Activated effector memory CD4-positive, alpha-beta T cell treated with anti-CD3 and anti-CD28 coated beads, Interleukin-2, amount 50 U/mL, for 16 hours (primary cell): ENCODE data around the gene C10orf88.
"Not testable (repeated sequence)": the region's sequence is repeated elsewhere in the genome, so short reads cannot be mapped to it uniquely, and the experiment has no call there.

Experiments
- DNase-seq: peaks from one replicate; pipeline ENCODE4 v3.0.0-alpha.2; 2020

Gene C10orf88

DNA sequence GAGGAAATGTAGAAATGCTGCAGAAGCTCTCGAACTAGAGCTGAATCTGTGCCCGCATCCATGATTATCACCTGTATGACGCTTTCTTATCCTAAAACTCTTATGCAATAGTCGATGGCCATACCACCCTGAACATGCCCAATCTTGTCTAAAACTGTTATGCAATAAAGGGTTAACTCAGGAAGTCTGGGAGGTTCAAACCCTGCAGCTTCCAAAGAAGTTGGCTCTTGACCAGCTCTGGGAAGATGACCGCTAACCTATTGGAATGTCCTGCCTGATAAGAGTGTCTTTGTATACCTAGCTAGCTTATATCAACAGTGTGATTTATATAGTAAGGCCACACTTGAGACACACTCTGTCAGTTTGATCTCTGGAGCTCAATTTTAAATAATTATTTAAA, 3.4 kb upstream of the C10orf88 start:
- DNase-seq = no peak

DNA sequence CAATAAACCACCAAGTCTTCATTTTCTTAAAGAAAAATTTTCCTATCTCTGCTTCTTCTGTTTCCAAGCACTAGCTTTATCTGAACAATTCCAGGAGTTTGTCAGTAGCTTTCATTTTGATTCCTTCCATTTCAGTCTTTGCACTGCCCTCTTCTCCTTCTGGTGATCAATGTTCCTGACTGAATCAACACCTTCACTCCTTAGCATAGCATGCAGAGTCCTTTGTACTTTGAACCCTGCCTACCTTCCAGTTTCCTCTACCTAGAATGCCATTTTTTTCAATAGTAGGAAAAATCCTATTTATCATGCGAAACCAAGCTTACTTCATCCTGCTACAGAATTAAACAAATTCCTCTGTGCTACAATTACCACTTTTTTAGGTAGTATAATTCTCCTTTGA, 1.9 kb upstream of the C10orf88 start:
- no peak for DNase-seq

DNA sequence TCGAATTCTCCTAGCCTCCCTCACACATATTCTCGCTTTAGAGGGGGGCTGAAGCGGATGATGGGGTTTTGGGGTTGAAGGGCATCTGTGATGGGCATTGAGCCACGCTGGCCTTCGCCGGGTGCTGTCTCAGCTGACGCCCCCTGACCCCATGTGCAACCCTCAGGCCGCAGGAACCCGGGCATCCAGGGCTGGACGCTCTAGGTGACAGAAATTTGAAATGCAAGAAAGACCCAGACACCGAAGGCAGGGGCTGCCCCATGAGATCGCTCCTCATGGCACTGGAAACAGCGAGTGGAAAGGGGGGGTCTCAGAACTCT, 664 bp upstream of the C10orf88 start:
- DNase-seq = no peak

DNA sequence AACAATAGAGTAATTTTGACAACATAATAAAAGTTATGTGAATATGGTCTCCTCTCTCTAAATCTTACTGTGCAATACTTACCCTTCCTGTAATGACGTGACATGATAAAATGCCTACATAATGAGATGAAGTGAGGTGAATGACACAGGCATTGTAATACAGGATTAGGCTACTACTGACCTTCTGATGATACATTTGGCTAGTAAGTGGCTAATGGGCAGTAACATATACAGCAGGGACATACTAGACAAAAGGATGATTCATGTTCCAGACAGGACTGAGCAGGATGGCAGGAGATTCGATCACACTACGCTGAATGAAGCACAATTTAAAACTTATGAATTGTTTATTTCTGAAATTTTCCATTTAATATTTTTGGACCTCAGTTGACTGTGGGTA, 4.7 kb downstream of the C10orf88 start:
- no peak for DNase-seq

DNA sequence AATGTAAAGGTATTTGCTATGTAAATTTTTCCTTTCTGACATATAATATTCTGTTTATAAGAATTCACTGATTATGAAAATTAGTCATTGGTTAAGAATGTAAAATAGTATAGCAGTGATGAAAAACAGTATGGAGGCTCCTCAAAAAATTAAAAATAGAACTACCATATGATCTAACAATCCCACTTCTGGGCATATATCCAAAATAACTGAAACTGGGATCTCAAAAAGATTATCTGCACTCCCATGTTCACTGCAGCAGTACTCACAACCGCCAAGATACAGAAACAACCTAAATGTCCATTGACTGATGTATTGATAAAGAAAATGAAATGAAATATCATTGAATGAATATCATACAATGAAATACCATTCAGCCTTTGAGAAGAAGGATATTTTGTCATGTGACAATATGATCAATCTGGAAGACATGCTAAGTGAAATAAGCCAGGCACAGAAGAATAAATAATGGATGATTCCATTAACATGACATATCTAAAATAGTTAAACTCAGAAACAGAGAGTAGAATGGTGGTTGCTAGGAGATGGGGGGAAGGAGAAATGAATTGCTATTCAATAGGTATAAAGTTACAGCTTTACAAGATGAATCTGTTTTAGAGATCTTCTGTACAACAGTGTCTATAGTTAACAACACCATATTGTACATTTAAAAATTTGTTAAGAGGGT, 14.0 kb downstream of the C10orf88 start:
- DNase-seq = no peak

DNA sequence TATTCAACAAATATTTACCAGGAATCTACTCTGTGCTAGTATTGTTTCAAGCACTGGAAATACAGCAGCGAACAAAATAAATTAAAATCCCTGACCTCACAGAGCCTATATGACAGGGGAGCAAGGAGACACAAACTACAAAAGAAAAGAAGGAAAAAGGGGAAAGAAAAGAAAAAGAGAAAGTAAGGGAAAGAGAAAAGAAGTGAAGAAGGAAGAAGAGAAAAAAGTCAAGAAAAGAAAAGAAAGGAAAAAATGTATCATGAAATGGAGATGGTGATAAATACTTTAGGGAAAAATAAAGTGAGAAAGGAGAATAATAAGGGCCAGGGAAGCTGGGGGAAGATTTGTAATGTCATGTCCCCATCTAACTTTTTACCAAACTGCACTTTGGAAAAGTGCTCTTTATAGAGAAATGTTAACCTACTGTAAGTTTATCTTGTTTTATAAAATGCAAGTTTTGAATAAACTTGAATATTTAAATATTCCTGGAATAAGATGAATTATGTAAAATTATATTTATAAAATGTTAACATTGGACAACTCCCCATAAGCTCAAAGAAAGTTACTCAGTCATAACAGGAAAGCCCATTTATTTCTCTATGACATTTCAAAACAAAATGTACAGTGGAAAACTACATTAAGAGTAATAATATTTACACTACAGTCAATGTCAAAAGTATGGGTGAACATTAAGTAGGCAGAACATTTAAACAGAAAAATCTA, 14.7 kb downstream of the C10orf88 start:
- no peak for DNase-seq

DNA sequence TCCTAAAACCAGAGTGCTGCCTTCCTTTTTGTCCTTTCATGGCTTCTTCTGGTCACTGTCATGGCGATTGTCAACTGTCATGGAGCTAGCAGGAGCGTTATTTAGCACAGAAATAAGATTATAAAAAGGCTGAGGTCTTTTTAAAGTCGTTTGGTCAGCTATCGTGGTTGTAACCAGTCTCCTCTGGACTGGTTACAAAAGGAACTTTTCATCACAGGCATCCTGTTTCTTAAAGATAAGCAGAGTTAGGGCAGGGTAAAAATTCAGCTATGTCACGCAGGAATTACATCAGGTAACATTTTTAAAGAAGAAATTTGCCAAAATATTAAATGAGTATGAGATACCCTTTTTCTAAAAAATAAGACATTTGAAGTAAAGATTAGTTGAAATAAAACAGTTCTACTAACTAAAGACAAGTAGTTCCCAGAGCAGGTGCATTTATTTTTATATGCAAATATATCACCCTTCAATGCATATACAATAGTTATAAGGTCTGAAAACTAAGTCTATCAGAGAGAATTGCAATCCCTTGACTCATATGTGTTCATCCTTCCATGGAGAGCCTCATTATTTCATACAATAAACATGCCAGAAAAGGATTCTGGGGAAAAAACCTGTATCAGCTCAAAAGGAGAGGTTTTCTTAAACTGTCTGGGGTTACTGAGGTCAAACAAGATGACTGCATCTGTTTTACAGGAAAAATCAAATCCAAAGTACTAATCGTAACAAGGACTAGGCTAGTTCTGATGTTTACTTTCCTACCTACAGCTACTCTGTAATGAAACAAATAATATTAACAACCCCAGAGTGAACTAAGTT, 22.7 kb downstream of the C10orf88 start:
- DNase-seq = no peak

DNA sequence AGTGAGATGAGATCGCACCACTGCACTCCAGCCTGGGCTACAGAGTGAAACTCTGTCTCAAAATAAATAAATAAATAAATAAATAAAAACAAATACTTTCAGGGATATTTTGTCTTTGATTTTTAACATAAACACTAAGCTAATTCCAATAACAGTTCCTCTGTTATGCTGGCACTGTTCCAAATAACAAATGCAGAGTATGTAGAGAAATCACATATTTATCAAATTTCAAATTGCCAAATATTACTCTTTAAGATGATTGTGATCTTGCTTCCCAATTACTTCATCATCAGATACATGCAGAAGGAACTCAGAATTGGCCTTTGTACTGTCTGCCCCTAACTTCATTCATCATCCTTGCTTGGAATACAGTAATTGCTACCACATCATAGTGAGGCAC, 23.9 kb downstream of the C10orf88 start:
- no peak for DNase-seq

DNA sequence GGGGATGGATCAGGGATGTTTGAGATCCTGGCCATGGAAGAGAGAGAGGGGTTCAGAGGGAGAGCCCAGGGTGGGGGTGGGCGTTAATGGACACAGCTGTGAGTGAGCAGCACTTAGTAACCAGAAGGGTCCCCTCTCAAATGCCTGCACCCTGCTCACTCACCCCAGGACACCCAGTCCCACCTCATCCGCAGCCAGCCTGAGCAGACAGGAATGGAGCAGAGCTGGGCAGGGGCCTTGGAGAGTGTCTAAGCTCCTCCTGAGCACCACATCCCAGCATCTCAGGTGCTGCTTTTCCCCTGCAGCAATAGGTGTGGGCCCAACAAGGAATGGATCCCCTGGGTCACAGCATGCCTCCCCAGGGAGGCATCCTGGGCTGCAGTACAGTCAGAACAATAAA, 38.3 kb downstream of the C10orf88 start:
- DNase-seq = no peak

DNA sequence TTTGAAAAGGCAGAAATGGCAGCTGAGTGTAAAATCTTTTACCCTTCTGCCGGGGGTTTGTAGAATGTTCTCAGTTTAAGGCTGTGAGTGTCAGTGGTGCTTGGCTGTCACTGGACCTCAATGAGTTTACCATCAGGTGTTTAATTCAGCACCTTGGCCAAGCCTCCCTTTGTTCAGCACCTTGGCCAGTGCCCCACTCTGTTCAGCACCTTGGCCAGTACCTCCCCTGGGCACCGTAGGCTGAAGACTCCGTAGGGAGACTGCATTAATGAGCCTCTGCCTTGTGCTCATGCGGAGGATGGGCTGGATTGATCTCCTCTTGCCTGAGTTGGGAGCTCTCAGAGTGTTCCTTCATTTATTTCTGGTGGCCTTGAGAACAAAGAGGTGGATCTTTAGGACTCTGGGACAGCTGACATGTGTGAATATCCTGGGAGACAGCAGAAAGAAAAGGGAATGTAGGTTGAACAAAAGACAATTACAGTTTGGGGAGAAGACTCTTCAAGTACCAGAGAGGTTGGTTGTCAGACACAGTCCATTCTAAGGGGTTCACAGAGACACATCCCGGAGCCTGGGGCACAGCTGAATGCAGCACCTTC, 42.0 kb downstream of the C10orf88 start:
- peak; percentile 79 for DNase-seq

DNA sequence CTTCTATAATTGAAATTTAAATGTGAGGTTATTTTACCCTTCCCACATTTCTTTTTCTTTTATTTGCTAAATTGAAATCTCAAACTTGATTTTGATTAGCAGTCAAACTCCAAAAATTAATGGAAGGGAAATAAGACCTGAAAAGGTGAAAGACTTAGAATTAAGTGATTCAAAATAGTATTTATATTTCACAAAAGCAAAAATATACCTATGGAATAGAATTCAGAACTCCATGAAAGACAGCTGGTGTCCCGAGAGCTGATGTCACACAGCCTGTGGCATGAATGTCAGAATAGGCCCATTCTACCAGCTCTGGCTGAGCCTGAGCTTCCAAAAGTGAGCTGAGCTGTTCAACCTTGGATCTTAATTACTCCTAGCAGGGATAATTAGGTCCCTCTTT, 43.7 kb downstream of the C10orf88 start, which contains the start of gene FAM24A:
Gene FAM24A, plus strand, starts transcription at position 301 of the 400 bp plus-strand sequence. CDS start 1,025 bp downstream, outside the sequence.
- DNase-seq = no peak

DNA sequence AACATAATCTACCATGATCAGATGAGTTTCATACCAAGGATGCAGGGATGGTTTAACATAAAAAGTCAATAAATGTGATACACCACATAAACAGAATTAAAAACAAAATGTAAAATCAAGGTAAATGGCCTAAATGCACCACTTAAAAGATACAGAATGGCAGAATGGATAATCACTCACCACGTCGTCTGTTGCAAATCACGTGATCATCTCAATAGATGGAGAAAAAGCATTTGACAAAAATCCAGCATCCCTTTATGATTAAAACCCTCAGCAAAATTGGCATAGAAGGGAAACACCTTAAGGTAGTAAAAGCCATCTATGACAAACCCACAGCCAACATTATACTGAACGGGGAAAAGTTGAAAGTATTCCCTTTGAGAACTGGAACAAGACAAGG, 50.2 kb downstream of the C10orf88 start:
- DNase-seq = not testable (repeated sequence)

DNA sequence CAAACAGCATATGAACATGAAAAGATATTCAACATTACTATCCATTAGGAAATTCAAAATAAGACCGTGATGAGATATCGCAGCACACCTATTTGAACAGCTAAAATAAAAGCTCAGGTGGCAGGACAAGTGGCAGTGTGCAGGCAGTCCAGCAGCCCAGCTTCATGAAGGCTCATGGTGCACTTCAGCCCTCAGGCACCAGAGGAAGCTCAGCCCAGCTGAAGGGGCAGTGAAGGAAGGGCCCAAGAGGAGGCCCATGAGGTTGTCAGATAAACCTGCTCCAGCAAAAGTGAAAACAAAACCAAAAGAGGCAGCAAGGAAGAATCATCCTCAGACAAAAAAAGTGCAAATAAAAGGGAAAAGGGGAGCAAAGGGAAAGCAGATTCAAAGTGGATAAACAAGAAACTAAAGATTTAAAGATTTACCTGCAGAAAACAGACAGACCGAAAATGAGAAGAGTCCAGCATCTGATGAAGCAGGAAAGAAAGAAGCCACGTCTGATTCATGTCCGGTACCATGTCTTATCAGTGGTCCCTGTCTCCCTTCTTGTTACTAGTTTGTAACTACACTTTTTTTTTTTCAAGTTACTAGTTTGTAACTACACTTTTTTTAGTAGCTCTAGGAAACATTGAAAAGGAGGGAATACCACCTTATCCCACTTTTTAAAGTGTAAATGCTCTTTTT, 59.6 kb downstream of the C10orf88 start:
- DNase-seq = no peak

DNA sequence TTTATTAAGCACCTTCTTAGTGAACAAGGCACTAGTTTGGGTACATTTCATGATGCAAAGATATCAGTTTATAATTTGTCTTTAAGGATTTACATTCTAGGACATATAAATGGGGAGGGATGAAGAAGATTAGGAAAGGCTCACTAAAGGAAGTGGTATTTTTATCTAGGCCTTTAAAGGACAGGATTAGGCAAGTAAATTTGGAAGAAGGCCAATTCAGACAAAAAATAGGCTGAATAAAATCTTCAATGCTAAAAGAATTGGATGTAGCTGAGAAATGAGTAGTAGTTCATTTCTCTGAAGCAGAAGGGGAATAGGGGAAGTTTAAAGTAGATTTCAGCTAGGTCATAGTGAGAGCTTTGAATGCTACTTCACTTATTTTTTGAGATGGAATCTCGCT, 69.9 kb downstream of the C10orf88 start:
- DNase-seq = no peak

DNA sequence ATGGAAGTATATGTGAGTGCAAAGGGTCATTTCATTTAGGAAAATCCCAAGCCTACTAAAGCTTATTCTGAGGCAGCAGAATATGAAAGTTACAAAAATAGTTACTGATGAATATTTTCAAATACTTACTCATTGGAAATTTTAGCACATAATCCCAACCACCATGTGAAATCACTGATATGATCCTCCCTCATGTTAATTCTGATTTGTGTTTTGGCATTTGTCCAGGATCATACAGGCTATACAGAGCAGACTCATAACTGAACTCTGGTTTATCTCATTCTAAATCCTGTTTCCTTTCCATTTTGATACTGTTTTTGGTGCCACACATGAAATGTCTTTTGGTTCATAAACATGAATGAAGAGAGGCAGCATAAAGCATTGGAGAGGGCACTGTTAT, 71.3 kb downstream of the C10orf88 start:
- DNase-seq = no peak
